Measurements from ENCODE around the gene XXYLT1.

DNA sequence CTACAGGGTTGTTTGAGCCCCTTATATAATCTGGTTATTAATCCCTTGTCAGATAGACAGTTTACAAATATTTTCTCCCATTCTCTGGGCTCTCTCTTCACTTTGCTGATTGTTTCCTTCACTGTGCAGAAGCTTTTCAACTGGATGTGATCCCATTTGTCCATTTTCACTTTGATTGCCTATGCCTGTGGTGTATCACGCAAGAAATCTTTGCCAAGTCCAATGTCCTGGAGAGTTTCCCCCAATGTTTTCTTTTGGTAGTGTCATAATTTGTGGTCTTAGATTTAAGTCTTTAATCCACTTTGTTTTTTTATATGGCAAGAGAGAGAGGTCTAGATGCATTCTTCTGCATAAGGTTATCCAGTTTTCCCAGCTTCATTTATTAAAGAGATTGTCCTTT is 40.7 kb downstream of the XXYLT1 start:
- TF ChIP-seq ZNF274 (IDR thresholded peaks at IDR 0.05; ENCODE audit: low read depth, low read length) (no peak), YY1 (IDR thresholded peaks at IDR 0.05; ENCODE audit: insufficient read depth, insufficient read length) (no peak), SUZ12 (IDR thresholded peaks at IDR 0.05; ENCODE audit: extremely low read depth, insufficient read depth, insufficient read length) (no peak)
